NAMALWA (cell line): ENCODE results near the gene MUL1.
"Not testable (repeated sequence)": the region's sequence is repeated elsewhere in the genome, so short reads cannot be mapped to it uniquely, and the experiment has no call there.

Experiments
- DNase-seq: peaks from one replicate; pipeline ENCODE4 v3.0.0-alpha.2; 2015; ENCODE audit warnings: low spot score

The MUL1 gene, protein sequence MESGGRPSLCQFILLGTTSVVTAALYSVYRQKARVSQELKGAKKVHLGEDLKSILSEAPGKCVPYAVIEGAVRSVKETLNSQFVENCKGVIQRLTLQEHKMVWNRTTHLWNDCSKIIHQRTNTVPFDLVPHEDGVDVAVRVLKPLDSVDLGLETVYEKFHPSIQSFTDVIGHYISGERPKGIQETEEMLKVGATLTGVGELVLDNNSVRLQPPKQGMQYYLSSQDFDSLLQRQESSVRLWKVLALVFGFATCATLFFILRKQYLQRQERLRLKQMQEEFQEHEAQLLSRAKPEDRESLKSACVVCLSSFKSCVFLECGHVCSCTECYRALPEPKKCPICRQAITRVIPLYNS

DNA sequence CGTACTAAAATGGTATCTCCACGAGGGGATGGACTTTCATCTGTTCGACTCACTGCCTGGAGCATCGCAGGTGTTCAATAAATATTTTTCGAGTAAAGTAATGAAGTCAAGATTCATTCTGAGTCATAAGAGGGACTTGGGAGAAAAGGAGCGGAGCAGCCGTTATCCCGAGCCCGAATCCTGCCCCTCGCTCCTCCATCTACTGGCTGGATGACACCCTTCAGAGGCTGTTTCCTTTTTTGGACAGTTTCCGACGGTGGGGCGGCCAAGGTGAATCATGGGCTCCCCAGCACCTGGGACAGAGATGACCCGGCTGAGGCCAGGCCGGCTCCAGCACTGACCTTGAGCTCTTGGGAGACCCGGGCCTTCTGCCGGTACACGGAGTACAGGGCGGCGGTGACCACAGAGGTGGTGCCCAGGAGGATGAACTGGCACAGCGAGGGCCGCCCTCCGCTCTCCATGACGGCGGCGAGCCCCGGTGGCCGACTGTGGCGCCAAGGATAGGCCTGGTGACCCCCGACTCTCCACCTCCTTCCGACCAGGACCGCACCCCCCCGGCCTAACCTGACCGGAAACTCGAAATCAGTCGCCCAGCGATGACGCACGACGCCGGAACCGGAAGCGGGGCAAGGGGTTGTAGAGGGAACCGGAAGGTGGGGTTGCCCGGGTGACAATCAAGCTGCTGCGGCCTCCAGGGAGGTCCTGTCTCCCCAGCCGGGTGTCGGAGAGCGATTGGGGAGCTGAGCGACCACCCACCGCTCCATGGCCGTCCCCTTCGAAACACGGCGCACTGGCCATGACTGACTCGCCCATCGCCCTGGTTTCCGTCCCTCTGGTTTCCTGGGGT lies at the start of gene MUL1:
Gene MUL1 (minus strand): TSS at position 588 of the 847 bp plus-strand sequence. CDS start 127 bp downstream, at position 461.
- peak; percentile 94 for DNase-seq

DNA sequence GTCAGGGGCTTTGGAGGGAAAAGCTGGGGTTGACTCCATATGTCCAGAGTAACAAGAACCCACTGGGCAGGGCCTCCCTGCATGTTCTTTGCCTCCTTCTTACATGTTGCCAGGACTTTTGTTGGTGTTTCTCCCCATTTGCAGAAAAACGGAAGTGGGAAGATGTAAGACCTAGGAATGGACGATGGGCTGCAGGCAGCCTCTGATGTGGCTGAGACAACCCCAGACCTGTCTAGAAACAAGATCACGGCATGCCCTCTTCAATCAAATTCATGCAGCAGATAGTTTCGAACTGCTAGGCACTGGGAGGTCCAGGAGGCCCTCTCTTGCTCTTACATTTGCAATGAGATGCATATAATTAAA lies 47.8 kb upstream of the MUL1 start:
- DNase-seq, result no peak

DNA sequence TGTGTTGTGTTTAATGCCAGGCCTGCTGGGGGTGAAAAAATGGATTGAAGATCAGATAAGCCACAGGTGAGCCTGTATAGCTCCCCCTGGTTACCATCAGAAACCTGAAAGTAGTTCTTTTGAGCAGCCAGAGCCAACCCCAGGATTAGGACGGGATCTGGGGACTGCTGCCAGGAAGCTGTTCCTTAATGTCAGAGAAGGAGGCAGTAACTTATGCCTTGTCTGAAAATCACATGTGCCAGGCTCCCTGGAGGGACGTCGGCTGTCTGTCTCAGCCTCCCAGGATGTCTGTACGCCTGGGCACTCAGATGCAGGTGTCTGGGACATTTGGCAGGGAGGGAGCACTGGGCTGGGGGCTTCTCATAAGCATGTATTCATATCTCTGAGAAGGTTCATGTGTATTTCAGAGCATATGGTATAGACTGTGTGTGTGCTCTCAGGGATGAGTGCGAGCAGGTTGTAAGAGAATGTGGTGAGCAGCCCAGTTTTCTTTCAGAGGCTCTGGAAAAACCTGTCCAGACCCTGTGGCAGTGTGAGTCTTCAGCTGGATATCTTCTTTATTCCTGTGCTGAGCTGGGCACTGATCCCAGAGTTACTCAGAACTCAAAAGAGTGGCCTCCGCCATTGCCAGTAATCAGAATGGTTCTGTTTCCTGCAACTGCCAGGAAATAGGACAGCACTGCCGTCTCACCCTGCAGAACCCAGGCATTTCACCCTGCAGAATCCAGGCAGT lies 47.2 kb upstream of the MUL1 start:
- DNase-seq, result no peak

DNA sequence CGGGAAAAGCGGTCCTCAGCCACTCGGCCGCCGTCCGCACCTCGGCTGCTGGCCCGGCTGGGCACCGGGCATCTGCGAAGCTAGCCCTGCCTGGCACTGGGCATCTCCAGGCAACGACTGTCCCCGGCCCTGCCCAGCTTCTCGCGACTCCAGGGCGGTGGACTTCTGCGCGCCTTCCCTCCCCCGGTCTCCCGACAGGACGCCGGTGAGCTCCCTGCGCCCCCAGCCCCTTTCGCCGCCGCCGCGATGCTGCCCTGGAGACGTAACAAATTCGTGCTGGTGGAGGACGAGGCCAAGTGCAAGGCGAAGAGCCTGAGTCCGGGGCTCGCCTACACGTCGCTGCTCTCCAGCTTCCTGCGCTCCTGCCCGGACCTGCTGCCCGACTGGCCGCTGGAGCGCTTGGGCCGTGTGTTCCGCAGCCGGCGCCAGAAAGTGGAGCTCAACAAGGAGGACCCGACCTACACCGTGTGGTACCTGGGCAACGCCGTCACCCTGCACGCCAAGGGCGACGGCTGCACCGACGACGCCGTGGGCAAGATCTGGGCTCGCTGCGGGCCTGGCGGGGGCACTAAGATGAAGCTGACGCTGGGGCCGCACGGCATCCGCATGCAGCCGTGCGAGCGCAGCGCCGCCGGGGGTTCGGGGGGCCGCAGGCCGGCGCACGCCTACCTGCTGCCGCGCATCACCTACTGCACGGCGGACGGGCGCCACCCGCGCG lies 44.9 kb upstream of the MUL1 start:
- no peak for DNase-seq

DNA sequence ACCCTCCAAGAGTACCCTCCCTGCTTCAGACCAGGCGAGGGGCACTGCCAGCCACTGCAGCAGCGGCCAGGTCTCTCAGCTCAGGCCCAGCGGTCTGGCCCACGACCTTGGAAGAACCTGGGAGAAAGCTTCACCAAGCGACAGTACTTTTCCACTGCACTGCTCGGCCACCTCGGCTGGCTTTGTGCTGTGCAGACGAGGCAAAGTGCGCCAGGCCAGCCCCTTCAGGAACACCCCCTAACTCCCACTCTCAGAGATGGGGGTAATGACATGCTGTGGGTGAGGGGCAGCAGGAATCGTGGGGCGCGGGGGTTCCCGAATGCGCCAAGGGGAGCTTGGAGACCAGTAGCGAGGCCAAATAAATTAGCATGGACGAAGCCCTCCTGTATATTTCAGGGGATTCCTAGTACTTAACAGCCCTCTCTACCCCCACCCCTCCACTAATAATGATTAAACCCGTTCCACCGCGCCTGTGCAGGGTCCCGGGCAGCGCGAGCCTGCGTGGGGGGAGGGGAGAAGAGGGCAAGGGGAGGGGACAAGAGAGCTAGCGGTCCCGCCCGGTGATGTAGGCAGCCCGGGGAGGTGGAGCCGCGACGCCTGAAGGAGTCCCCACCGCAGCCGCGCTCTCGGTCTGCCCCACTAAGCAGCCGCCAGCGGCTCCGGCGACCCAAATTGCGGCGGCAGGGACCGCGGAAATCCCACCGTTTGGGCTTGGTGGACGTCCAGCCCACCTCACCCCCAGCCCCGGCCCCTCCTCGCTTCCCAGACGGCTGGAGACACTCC lies 44.2 kb upstream of the MUL1 start, which contains the start of gene FAM43B:
Gene FAM43B (plus strand): TSS at position 629 of the 783 bp plus-strand sequence. CDS start 401 bp downstream, outside the sequence.
- no peak for DNase-seq

DNA sequence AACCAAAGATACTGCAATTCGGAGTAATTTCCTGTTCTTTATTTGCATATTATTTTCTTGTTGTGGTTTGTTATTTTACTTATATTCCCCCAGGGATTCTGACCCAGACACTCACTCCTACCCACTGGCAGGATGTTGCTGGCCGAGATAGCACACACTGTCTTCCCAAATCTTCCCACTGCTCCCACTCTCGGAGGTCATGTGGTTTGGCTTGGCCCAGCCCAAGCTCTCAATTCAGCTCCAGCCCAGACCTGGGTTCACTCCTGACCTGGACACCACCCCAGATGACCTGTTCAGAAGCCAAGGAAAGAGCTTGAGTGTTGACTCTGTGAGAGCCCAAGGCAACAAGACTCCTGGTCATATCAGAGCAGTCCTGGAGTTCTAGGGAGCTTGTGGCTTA lies 43.2 kb upstream of the MUL1 start:
- DNase-seq, result no peak

DNA sequence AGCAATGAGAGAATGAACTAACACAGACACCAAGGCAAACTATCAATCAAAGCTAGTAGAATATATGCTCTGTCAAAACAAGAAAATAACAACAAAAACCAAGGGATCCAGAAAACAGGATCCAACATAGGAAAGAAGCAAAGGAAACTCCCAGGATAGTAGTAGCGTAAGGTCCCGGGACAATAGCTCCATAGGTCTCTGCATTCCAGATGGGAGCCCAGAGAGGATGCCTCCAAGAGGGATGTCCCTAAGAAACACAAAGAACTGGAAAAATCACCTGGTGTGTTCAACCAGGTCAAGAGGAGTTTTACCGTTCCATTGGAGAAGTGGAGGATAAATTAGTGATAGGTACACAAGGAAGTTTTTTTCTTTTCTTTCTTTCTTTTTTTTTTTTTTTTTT lies 38.7 kb upstream of the MUL1 start:
- no peak for DNase-seq

DNA sequence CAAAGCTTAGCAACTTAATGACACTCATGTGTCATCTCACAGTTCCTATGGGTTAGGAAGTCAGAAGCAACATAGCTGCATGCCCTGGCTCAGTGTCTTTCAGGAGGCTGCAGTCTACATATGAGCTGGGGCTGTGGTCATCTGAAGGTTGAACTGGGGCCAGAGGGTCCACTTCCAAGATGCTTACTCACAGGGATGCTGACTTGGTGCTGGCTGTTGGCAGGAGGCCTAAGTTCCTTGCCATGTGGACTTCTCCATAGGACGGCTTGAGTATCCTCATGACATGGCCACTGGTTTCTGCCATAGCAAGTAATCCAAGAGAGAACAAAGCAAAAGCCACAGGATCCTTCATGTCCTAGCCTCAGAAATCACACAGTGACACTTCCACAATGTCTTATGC lies 32.3 kb upstream of the MUL1 start:
- DNase-seq, result no peak

DNA sequence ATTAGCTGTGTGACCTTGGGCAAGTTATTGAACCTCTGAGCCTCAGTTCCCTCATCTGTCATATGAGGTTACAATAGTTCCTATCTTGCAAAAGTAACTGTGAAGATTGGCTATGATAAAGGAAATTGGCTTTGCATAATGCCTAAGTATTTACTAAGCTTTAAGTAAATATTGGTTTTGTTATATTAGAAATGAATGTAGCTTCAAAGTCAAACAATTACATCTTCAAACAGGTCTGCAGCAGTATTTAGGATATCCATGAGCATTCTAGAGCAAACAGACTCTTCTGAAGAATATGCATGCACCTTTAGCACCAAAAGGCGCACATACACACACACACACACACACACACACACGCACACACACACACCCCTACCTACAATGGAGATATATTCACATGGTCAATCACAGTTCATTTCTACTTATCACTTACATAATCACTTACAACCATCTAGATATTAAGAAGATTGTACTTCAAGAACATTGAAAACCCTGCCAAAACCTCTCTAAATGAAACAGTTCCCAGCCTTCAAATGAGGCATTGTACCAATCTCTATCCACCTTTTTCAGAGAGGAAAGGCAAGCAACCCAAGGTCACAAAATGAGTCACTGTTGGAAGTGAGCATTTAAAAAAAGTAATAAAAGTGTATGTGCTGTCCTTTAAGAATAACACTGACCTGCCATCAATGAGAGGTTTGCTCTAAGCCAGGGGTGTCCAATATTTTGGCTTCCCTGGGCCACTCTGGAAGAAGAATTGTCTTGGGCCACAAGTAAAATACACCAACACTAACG lies 31.0 kb upstream of the MUL1 start:
- DNase-seq, result no peak

DNA sequence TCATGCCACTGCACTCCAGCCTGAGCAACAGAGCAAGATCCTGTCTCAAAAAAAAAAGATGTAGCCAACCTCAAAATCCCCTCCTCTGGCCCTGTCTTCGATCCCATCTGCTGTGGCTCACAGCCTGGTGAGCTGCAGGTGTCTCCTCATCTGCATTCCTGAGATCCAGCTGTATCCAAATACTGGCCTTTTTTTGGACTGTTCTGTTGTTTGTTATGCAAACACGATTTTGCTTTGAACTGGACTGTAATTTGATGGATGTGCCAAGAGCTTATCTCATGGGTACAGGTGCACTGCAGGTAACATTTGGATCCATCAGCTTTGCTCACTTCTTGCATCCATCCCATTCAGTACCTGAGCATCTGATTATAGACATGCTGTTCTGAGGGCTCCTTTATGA lies 30.3 kb upstream of the MUL1 start:
- no peak for DNase-seq

DNA sequence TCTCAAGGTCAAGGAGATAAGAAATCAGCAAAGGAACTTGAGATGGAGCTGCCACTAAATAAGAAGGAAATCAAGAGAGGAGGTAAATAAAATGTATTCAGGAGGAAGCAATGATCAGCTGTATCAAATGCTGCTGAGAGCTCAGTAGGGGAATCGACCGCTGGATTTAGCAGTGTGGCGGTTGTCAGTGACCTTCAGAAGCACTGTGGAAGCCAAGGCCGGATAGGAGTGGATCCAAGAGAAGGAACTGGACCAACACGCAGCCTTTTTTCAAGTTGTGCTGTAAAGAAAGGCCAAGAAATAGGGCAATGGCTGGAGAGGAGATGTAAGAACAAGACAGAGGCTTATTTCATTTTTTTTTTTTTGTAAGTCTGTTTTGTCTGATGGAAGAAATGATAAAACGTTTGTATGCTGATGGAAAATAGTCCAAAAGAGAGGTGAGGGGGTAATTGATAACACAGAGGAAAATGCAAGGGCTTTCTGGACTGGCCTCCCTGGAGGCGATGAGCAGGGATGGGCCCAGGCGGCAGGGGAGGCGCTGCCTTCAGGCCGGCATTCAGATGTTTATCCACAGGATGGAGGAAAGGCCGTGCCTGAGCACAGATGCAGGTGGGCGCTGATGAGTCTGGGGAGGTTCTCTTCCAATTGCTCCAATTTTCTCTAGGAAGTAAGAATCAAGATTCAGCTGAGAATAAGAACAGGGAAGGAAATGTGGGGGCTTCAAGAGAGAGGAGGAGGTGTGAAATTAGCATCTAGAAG lies 26.9 kb upstream of the MUL1 start:
- no peak for DNase-seq

DNA sequence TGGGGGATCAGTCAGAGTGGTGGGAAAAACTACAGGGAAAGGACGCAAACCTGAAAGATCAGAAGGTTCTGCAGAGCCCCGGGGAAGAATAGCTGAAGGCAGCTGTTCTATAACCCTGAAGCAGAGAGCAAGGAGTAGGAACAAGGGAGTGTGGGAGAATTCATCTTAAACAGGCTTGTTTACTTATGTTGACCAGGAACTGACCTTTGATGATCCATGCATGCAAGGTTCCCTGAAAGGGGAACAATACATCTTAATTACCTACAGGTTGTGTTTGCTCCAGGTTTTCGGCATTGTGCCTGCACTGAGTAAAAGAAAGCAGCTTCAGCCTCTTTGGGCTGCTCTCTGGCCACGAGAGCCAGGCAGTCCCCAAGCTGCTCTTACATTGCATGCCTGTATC lies 25.7 kb upstream of the MUL1 start:
- DNase-seq, result no peak

DNA sequence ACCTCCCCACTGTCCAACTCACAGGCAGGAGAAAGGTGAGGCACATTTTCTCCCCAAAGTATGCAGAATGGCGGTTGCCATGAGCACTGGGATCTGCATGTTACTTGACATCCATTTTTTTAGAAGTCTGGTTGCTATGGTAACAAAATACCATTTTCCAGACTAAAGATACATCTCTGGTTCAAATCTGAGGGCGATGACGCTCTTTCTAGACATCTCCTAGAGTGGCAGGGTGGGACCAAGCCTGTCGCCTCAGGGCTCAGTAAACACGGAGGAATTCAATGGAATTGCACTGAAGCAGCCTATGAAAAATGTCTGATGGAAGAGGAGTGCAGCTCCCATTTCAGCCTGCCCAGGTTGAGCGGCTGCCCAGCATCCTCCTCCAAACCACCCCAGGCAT lies 22.9 kb upstream of the MUL1 start:
- DNase-seq, result no peak

DNA sequence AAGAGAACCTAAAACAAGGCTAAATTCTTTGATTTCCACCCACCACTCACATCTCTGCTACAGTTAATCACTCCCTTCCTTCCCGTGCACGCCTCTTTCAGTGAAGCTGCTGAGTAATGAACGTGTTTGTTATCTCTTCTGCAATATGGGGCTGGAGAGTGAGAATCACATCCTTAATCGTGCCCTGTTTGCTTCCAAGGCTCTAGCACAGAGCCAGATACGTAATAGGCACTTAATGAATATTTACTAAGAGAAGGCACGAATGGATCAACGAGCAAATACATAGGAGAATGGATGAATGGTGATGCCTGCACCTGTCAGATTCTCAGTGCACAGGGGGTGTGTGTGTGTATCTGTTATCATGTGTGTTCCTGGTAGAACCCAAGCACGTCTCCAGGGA lies 22.4 kb upstream of the MUL1 start:
- no peak for DNase-seq

DNA sequence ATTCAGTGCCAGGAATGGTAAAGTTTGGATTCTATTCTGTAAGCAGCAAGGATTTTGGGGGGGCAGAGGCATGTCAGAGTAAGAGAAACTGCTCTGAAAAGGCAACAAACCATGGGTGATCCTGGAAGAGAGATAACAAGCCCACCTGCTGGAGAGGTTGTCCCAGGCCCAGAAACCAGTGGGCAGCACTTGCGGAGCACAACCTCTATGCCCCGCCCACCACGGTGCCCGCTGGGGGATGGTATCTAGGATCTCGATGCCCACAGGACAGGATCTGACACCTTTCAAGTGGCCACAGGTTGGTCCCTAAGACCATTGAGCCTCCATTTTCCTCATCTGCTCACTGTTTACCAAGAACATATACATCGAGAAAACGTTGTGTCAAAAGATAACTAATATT lies 20.3 kb upstream of the MUL1 start:
- no peak for DNase-seq

DNA sequence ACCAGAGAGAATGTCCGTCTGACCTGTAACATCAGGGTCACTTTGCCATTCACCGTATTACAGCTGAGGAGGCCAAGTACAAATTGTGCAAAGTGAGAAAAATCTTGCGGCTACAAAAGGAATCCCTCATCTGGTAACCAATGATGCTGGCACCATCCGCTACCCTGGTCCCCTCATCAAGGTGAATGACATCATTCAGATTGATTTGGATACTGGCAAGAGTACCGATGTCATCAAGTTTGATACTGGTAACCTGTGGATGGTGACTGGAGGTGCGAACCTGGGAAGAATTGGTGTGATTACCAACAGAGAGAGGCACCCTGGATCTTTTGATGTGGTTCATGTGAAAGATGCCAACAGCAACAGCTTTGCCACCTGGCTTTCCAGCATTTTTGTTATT lies 18.3 kb upstream of the MUL1 start:
- no peak for DNase-seq

DNA sequence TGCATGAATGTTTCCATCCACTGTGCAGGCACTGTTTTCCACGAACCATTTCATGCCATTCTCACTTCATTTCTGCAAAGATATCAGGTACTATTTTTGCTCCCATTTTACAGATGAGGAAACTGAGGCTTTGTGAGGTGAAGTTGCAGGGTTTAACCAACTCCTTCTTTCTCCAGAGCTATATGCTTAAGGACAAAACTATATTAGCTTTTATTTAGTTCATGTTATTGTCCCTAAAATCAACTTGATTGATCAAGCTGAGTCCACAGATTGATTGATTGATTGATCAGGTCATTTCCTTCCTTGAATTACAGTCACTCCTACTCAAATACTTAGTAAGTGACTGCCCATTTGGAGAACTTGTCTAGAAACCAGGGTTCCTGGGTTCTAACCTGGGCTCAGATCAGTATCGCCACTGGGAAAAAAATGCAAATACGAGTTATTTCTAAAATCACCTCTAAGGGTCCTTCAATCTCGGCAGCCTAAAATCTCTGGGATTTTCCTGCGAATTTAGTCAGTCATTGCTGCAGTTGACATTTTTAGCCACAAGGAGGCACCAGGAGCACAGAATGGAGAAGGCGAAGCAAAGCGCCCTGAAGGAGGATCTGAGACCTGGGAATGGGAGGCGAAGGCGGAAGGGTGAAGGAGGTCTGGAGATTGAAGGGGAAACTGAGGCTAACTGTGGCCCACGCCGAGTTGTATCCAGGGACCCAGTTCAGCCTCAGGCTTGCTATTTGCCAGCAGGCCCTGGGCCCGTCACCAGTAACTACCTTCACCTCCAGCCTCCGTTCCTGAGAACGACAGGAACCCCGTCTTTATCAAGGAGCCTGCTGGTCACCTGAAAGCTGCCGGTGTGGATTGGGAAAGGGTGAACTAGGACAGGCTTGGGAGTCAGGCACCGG lies 14.3 kb upstream of the MUL1 start:
- peak; percentile 83 for DNase-seq

DNA sequence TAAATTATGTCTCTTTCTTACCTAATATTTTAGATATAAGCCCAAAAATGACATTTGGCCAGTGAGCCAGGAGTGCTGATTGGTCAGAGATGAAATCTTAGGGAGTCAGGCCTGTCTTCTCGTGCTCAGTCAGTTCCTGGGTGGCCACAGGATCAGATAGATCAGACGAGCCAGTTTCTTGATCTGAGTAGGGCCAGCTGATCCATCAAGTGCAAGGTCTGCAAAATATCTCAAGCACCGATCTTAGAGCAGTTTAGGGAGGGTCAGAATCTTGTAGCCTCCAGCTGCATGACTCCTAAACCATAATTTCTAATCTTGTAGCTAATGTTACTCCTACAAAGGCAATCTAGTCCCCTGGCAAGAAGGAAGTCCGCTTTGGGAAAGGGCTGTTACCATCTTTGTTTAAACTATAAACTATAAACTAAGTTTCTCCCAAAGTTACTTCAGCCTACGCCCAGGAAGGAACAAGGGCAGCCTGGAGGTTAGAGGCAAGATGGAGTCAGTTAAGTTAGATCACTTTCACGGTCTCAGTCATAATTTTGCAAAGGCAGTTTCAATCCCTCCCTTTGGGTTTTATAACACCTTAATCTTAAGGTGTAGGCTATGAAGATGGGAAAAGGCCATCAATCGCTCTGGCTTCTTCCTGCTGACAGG lies 11.8 kb upstream of the MUL1 start:
- DNase-seq, result not testable (repeated sequence)
